K562 (cell line): ENCODE measurements around the gene NSF. TPM values are rescaled to one million over a fixed set of nuclear protein-coding genes. Genes with fewer than 3 reads are reported as not detected.
"Not testable (repeated sequence)": the region's sequence is repeated elsewhere in the genome, so short reads cannot be mapped to it uniquely, and the experiment has no call there.

Source experiments
- ATAC-seq: fragments of 200-7000 bp; cut with Tn5 transposase; 3 replicates; pipeline ENCODE4 v1.9.1; 2020; ENCODE audit warnings: moderate library complexity
- BruUV-seq: library from RNA; stranded (reverse); fragments of 400-500 nt; replicated peaks from 2 replicates; lab custom pipeline; 2021; lab: Mats Ljungman, UMichigan
- CTCF ChIA-PET: fragments of 300-600 bp; formaldehyde crosslinking; extraction: SDS; loops from one replicate; lab custom pipeline; 2021; ENCODE audit warnings: low intra/inter-chr PET ratio; lab: Yijun Ruan, JAX
- POLR2A ChIA-PET: fragments of 300-600, 350-650 bp; sonication (Branson Sonifier 250); formaldehyde crosslinking; extraction: SDS; loops from one replicate; lab custom pipeline; 2021; ENCODE audit warnings: antibody characterized with exemption, inconsistent platforms; lab: Yijun Ruan, JAX
- DNase-seq, 4 experiments: peaks; one replicate each; pipeline versions ENCODE4 v3.0.0 to v3.0.0-alpha.2; 2011 to 2018; ENCODE audit warnings: low spot score in 3 of 4, mixed read lengths in 3 of 4; ENCODE audit errors: extremely low read depth in 1 of 4
- FAIRE-seq: peaks from 2 replicates; lab custom pipeline; 2011; peaks lifted over from hg19 to GRCh38; lab: Jason Lieb, UNC
- H2AFZ ChIP-seq: 2 replicates; pipeline ENCODE4 v1.6.0; 2011; ENCODE audit warnings: low read depth, low read length, control low read depth, inconsistent platforms
- H3K27ac ChIP-seq: fragments of 200-600 bp; 3 replicates; pipeline ENCODE4 v1.8.0; 2011; ENCODE audit warnings: low read depth, mild to moderate bottlenecking, control low read depth, inconsistent platforms, low read length, moderate library complexity, mixed read lengths; ENCODE audit errors: extremely low read depth
- H3K27me3 ChIP-seq, 2 experiments: fragments of 300-600 bp in 1 of 2; 2 replicates in 1 of 2; 3 replicates in 1 of 2; pipeline versions ENCODE4 v1.6.0 to v1.8.0; 2011; ENCODE audit warnings: inconsistent platforms in 2 of 2, low read length in 2 of 2, mild to moderate bottlenecking in 1 of 2, mixed read lengths in 1 of 2, moderate library complexity in 1 of 2; ENCODE audit not compliant: control insufficient read depth in 2 of 2, insufficient read depth in 2 of 2
- H3K36me3 ChIP-seq: fragments of 300-600 bp; 3 replicates; pipeline ENCODE4 v1.8.0; 2011; ENCODE audit warnings: mild to moderate bottlenecking, low read length, inconsistent platforms; ENCODE audit not compliant: control insufficient read depth, insufficient read depth
- H3K4me1 ChIP-seq, 2 experiments: fragments of 200-600 bp in 1 of 2; replicated peaks in 1 of 2; 2 replicates in 1 of 2; 3 replicates in 1 of 2; pipeline versions ENCODE4 v1.5.1 to v1.8.0; 2011; ENCODE audit warnings: inconsistent platforms in 2 of 2, low read length in 2 of 2, mild to moderate bottlenecking in 1 of 2, mixed read lengths in 1 of 2, moderate library complexity in 1 of 2; ENCODE audit not compliant: control insufficient read depth in 2 of 2, insufficient read depth in 2 of 2
- H3K4me2 ChIP-seq: 2 replicates; pipeline ENCODE4 v1.6.1; 2011; ENCODE audit warnings: low read length, control low read depth, inconsistent platforms, mixed read lengths; ENCODE audit not compliant: insufficient read depth
- H3K4me3 ChIP-seq: fragments of 200-600 bp; sonication (generic), shearing (Covaris generic); 2 replicates; pipeline ENCODE4 v1.5.1; 2016; ENCODE audit warnings: control low read depth, inconsistent platforms
- H3K79me2 ChIP-seq: fragments of 200-600 bp; 3 replicates; pipeline ENCODE4 v1.8.0; 2011; ENCODE audit warnings: low read length, inconsistent platforms; ENCODE audit not compliant: control insufficient read depth, insufficient read depth
- H3K9ac ChIP-seq, 2 experiments: 2 replicates each; pipeline versions ENCODE4 v1.6.0 to v1.6.1; 2011; ENCODE audit warnings: low read depth in 2 of 2, low read length in 2 of 2, control low read depth in 1 of 2, inconsistent platforms in 1 of 2, mild to moderate bottlenecking in 1 of 2, mixed read lengths in 1 of 2; ENCODE audit not compliant: insufficient read depth in 1 of 2
- H3K9me1 ChIP-seq: one replicate; pipeline ENCODE4 v1.6.0; 2011; ENCODE audit warnings: inconsistent platforms, mild to moderate bottlenecking, low read length, moderate library complexity; ENCODE audit not compliant: control insufficient read depth, insufficient read depth
- H3K9me3 ChIP-seq: replicated peaks from 2 replicates; pipeline ENCODE4 v1.5.1; 2011; ENCODE audit warnings: low read depth, low read length, inconsistent platforms; ENCODE audit not compliant: control insufficient read depth, insufficient read depth
- H4K20me1 ChIP-seq: replicated peaks from 2 replicates; pipeline ENCODE4 v1.6.1; 2011; ENCODE audit warnings: low read length, inconsistent platforms, mixed read lengths; ENCODE audit not compliant: control insufficient read depth, insufficient read depth
- WGBS: fragments of 100-300 bp; shearing (Covaris generic); methylation state at CpG from one replicate; pipeline ENCODE4 v1.1.6; 2016; ENCODE audit warnings: low coverage, mixed read lengths; ENCODE audit not compliant: insufficient coverage; ENCODE audit errors: missing lambda C conversion rate; 5-methylcytosine and 5-hydroxymethylcytosine counted together
- in situ Hi-C: fragments of 300-500 bp; cut with MboI; formaldehyde crosslinking; loops from 4 replicates; pipeline ENCODE4 v1.15.0; 2018; ENCODE audit warnings: inconsistent platforms, mixed read lengths
- intact Hi-C: fragments of 100-400 bp; cut with micrococcal nuclease; formaldehyde crosslinking; loops from 2 replicates; pipeline ENCODE4 v1.14.2; 2022
- polyA plus RNA-seq, 8 experiments: library from polyadenylated mRNA; depleted of rRNA in 4 of 8; stranded (reverse) in 5 of 8; unstranded in 3 of 8; fragments of >200 nt; fragmentation: Nextera tagmentation in 2 of 8; fragmentation: Illumina TruSeq in 1 of 8; extraction: Ambion mirVana in 2 of 8; extraction: Trizol in 1 of 8; gene quantifications; 2 replicates each; pipeline versions ENCODE4 v1.2.1 to v1.2.3, GENCODE V29; 2011 to 2014; ENCODE audit warnings: inconsistent platforms in 1 of 8, missing spikeins in 1 of 8
- total RNA-seq, 7 experiments: library from RNA; depleted of rRNA in 6 of 7; stranded (reverse); fragments of >200 nt in 6 of 7; fragmentation: Illumina TruSeq in 2 of 7; extraction: Trizol in 2 of 7; gene quantifications; 2 replicates each; pipeline versions ENCODE4 v1.2.1 to v1.2.3, GENCODE V29; 2011 to 2021; ENCODE audit warnings: low replicate concordance in 1 of 7

NSF gene
- total and polyA plus RNA-seq, 9 of the 15 experiments (the other 6 are each of a cell fraction or from before 2014, with no cell fraction given): 16.7 to 39.8 (median 36.7) TPM

DNA sequence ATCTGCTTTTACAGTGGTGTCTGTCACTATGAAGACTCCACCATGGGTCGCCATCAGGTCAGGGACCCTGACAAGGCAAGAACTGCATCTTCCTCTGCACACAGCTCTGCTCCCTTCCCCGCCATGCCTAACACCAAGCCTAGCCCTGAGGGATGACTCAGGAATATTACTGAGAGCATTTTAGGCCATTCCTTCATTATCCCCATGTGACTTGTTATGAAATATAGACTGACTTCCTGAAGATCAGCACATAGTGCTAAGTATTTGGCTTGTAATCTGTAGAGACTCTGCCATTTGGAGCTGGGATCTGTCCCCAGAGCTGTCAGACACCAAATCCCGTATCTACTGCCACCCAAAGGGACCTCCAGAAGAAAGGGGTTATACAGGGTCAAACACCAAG is 30.4 kb upstream of the NSF start:
- H3K4me3 ChIP-seq, H3K79me2 ChIP-seq, FAIRE-seq, CTCF ChIA-PET, H4K20me1 ChIP-seq, H3K4me1 ChIP-seq, H3K9ac ChIP-seq, H3K27me3 ChIP-seq, H2AFZ ChIP-seq, H3K4me2 ChIP-seq, H3K9me3 ChIP-seq, H3K36me3 ChIP-seq, BruUV-seq, in situ Hi-C loops, H3K9me1 ChIP-seq, POLR2A ChIA-PET, H3K27ac ChIP-seq, DNase-seq, intact Hi-C loops: not testable (repeated sequence)
- no CpG with 5 or more reads among the region's 3 CpGs for WGBS
- peak; percentile 59; the same call in 2 of the 3 replicates for ATAC-seq

DNA sequence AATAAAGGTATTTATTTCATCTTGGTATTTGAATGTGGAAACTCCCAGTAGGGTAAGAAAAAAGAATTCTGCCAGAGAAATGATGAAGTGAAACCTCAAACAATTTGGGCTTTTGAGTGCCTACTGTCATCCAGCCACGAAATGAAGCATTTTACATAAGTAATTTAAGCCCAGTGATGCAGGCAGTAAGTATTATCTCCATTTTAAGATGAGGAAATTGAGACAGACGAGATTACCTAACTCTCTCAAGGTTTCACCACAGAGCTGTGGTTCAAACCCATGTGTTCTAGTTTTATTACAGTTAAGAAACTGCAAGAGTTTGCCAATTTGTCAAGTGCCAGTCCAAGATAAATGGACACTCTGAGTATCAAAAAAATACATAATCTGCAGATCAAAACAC is 24.2 kb upstream of the NSF start:
- DNase-seq, in situ Hi-C loops, H3K27ac ChIP-seq, H3K27me3 ChIP-seq, ATAC-seq, FAIRE-seq, H3K36me3 ChIP-seq, H3K9me1 ChIP-seq, CTCF ChIA-PET, H3K4me1 ChIP-seq, H3K9ac ChIP-seq, H3K4me3 ChIP-seq, H3K9me3 ChIP-seq, H3K79me2 ChIP-seq, intact Hi-C loops, H3K4me2 ChIP-seq, H4K20me1 ChIP-seq, POLR2A ChIA-PET, H2AFZ ChIP-seq: not testable (repeated sequence)
- no CpG with 5 or more reads among the region's 2 CpGs for WGBS
- TSS peak; percentile 33 for BruUV-seq

DNA sequence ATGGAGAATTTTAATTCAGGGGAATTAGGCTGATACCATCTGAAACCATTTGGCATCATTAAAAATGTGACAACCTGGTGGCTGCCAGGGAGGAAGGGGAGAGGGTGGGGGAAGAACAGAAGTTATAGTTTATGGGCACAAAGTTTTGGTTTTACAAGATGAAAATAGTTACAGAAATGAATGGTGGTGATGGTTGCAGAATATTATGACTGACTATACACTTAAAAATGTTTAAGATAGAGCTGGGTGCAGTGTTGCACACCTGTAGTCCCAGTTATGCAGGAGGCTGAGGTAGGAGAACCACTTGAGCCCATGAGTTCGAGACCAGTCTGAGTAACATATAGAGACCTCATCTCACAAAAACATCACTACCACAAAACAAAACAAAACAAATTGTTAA is 23.5 kb upstream of the NSF start:
- H4K20me1 ChIP-seq, H3K9me1 ChIP-seq, H2AFZ ChIP-seq, FAIRE-seq, H3K4me1 ChIP-seq, POLR2A ChIA-PET, H3K9me3 ChIP-seq, H3K9ac ChIP-seq, ATAC-seq, H3K79me2 ChIP-seq, H3K27ac ChIP-seq, in situ Hi-C loops, BruUV-seq, H3K27me3 ChIP-seq, CTCF ChIA-PET, H3K4me3 ChIP-seq, H3K4me2 ChIP-seq, H3K36me3 ChIP-seq, intact Hi-C loops, DNase-seq: not testable (repeated sequence)
- no CpG with 5 or more reads among the region's 1 CpG for WGBS

DNA sequence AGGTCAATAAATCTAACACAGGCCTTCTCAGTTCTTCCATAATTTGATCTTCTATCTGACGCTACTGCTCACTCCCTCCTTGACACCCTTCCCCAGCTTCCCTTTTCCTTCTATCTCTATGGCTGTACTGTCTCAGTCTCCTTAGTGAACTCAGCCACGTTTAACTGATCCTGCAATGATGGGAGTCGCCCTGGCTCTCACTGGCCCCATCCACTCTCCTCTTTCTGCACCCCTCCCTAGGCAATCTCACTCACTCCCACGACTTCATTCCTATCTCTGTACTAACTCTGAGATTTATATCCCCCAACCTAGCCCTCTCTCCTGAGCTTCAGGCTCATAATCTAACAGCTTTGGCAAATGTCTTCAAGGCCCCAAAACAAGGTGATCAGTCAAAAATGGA is 18.7 kb upstream of the NSF start:
- H4K20me1 ChIP-seq, DNase-seq, H3K27ac ChIP-seq, intact Hi-C loops, H3K36me3 ChIP-seq, H3K4me1 ChIP-seq, H3K9ac ChIP-seq, CTCF ChIA-PET, FAIRE-seq, H3K4me3 ChIP-seq, H3K27me3 ChIP-seq, H3K79me2 ChIP-seq, H3K9me1 ChIP-seq, H3K9me3 ChIP-seq, POLR2A ChIA-PET, H2AFZ ChIP-seq, H3K4me2 ChIP-seq: not testable (repeated sequence)
- in situ Hi-C loops: loop anchor here (10.0 kb wide), 1 partner anchor 477 kb away; no protein-coding TSS in a partner anchor
- TSS peak; percentile 43 for BruUV-seq
- no CpG with 5 or more reads among the region's 4 CpGs for WGBS
- peak; percentile 70 for ATAC-seq
